CD4-positive, alpha-beta T cell treated with Interleukin-17A for 4 hours (primary cell): Measurements from ENCODE around the gene OPN3.
A peak's percentile ranks its signal among the peaks of the same experiment; 100 is the strongest.

Experiments used
- DNase-seq: peaks from one replicate; pipeline ENCODE4 v3.0.0-alpha.2; 2020; ENCODE audit warnings: mixed read lengths

The OPN3 gene

GRCh38 chr1:241586905-241587512 lies 53.2 kb downstream of the OPN3 start:
- DNase-seq = no peak

- no peak for DNase-seq
These were observed 57.2 kb downstream of the OPN3 start for GRCh38 chr1:241582921-241583321.

- DNase-seq = no peak
These were observed 60.7 kb downstream of the OPN3 start for GRCh38 chr1:241579434-241579833.

- DNase-seq = no peak
These were observed 66.0 kb downstream of the OPN3 start for GRCh38 chr1:241574154-241574553.

- no peak for DNase-seq
These were observed 70.3 kb downstream of the OPN3 start for GRCh38 chr1:241569848-241570247.

- DNase-seq = no peak
These were observed 79.4 kb downstream of the OPN3 start for GRCh38 chr1:241560849-241561187.

GRCh38 chr1:241560146-241560848 lies 79.9 kb downstream of the OPN3 start:
- DNase-seq = no peak

- DNase-seq = no peak
These were observed 82.5 kb downstream of the OPN3 start for GRCh38 chr1:241557551-241558193.

GRCh38 chr1:241557031-241557430 lies 83.1 kb downstream of the OPN3 start:
- DNase-seq = no peak

GRCh38 chr1:241555526-241555925 lies 84.6 kb downstream of the OPN3 start:
- DNase-seq = no peak

- no peak for DNase-seq
These were observed 86.1 kb downstream of the OPN3 start for GRCh38 chr1:241553886-241554592.

GRCh38 chr1:241551759-241552638 lies 88.2 kb downstream of the OPN3 start:
- DNase-seq = peak; percentile 59

GRCh38 chr1:241550318-241550717 lies 89.9 kb downstream of the OPN3 start:
- DNase-seq = no peak

- no peak for DNase-seq
These were observed 92.2 kb downstream of the OPN3 start for GRCh38 chr1:241548008-241548407.
